ENCODE data around the gene TTLL10.

Gene TTLL10, protein sequence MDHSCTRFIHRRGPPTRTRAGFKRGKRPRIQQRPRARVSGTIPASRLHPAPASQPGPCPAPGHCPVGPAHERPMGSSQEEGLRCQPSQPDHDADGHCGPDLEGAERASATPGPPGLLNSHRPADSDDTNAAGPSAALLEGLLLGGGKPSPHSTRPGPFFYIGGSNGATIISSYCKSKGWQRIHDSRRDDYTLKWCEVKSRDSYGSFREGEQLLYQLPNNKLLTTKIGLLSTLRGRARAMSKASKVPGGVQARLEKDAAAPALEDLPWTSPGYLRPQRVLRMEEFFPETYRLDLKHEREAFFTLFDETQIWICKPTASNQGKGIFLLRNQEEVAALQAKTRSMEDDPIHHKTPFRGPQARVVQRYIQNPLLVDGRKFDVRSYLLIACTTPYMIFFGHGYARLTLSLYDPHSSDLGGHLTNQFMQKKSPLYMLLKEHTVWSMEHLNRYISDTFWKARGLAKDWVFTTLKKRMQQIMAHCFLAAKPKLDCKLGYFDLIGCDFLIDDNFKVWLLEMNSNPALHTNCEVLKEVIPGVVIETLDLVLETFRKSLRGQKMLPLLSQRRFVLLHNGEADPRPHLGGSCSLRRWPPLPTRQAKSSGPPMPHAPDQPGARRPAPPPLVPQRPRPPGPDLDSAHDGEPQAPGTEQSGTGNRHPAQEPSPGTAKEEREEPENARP

DNA sequence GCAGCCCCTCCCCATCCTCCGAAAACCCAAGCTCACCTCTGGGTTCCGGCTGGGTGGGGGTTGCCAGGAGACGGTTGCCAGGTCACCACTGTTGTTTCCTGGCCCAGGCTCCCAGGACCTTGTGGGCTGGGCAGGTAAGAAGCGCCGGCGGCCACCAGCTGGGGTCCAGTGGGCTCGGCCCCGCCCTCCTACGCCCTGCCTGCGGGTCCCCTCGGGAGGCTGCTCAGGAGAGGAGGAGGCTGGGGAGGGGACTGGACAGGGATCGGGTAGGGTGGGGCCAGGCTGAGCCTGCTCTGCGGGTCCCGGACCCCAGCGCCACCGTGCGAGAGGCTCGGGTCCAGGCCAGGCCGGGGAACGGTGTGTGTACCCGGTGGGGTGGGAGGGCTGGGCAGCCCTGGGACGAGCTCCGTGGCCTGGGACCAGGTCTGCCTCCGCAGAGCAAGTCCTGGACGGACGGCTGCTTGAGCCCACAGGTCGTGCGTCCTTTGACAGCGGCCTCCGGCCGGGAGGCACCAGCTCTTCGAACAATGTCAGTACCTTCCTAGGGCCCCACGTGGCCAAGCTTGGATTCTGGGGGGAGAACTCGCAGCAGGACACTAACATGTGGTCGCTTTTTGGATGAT lies at the start of gene TTLL10:
TSS of gene TTLL10 (plus strand) at position 88 of the 623 bp plus-strand sequence. CDS start 5,336 bp downstream, outside the sequence.
- no peak for DNase-seq (ENCODE audit: low spot score)

DNA sequence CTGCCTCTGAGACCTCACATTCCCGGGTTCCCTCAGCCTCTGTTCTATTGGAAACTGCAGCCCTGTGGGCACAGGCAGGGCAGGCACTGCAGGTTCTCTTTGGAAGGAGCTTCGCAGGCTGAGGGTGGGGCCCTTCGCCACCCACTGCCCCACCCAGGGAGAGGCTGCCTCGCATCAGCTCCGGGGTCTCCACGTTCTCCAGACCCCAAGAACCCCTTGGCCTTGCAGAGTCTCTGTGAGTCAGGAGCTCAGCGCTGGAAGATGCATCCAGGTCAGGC lies 49.2 kb upstream of the TTLL10 start:
- no peak for DNase-seq (ENCODE audit: low spot score)

GRCh38 chr1:1124786-1125642 lies 48.7 kb upstream of the TTLL10 start:
- DNase-seq (ENCODE audit: low spot score) = no peak

GRCh38 chr1:1125945-1126344 lies 47.7 kb upstream of the TTLL10 start:
- no peak for DNase-seq (ENCODE audit: low spot score)

GRCh38 chr1:1127551-1128451 lies 45.9 kb upstream of the TTLL10 start:
- no peak for DNase-seq (ENCODE audit: low spot score)

GRCh38 chr1:1128454-1129139 lies 45.1 kb upstream of the TTLL10 start:
- no peak for DNase-seq (ENCODE audit: low spot score)

GRCh38 chr1:1129381-1129821 lies 44.3 kb upstream of the TTLL10 start:
- no peak for DNase-seq (ENCODE audit: low spot score)

GRCh38 chr1:1130206-1131120 lies 43.2 kb upstream of the TTLL10 start:
- no peak for DNase-seq (ENCODE audit: low spot score)

- DNase-seq (ENCODE audit: low spot score) = no peak
These were observed 41.4 kb upstream of the TTLL10 start for GRCh38 chr1:1132042-1132950.

DNA sequence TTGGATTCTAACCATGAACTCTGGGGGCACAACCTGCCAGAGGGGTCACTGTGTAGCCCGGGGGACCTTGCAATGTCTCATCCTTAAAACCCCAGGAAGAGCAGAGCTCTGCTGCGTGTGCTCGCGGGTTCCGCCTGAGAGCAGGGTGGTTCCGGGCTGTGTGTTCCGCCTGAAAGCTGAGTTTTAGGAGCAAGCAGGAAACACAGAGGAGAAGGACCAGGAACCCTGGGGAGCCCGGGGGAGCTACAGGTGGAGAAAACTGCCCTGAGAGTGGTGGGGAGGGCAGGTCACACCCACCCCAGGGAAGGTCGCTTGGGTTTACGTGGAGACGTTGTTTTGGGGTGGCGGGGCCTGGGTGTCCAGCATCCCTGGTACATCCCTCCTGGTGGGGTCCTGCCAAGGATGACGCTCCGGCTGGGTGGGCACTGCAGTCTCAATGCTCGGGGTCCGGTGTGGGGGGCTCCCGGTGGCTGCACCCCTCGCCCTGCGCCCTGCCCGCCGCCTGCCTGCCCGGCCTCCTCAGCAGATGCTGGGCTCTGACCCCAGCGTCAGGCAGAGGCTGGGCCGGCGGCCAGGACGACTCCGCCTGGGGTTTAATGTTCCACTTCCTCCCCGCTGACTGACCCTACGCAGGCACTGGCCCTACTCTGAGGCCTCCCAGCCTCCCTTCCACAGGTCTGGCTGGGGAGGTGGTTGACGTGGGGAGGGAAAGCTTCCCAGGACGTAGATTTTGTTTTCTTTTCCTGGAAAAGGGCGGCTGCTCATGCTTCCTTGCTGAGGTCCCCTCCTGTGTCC lies 40.5 kb upstream of the TTLL10 start:
- no peak for DNase-seq (ENCODE audit: low spot score)

GRCh38 chr1:1134300-1134970 lies 39.2 kb upstream of the TTLL10 start:
- DNase-seq (ENCODE audit: low spot score) = no peak

DNA sequence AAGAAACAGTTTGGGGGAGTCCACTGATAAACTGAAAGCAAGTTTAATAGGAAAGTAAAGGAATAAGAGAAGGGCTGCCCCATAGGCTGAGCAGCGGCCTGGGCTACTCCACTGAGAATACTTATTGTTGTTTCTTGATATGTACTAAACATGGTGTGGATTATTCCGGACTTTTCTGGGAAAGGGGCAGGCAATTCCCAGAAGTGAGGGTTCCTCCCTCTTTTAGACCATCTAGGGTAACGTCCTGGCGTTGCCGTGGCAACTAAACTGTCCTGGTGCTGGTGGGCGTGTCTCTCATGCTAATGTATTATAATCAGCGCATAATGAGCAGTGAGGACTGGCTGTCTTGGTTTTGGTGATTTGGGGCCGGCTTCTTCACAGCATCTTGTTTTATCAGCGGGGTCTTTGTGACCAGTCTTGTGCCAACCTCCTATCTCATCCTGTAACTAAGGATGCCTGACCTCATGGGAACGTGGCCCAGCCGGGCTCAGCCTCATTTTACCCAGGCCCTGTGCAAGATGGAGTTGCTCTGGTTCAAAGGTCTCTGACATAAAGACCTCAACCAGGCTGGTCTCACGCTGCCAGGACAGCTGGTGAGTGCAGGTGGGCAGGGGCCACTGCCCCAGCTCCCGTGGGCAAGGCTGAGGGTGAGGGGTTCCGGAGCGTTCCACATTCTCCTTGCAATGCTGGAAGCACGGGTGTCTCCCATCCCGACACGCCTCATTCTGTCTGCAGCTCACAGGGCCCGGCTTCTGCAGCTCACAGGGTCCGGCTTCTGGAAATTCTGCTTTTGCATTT lies 38.1 kb upstream of the TTLL10 start:
- DNase-seq (ENCODE audit: low spot score) = no peak

GRCh38 chr1:1136547-1137230 lies 37.0 kb upstream of the TTLL10 start:
- DNase-seq (ENCODE audit: low spot score) = no peak

- DNase-seq (ENCODE audit: low spot score) = peak; percentile 47
These were observed 36.2 kb upstream of the TTLL10 start for GRCh38 chr1:1137256-1138045.

DNA sequence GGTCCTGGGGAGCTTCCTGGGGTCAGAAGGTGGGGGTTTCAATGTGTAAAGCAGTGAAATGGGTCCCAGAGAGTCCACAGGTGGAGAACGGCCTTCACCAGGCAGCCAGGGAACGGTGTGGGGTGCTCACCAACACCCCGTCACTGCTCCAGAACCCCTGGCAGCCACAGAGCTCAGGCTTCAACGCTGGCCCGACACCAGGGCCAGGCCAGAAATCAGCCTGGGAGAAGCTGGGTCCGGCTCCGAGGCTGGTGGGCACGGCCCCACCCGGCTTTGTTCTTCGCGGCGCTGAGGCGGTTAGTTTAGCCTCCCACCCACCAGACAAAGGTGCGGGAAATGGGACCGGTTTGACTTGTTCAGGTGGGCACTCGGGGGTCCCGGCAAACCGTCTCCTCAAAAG lies 33.0 kb upstream of the TTLL10 start:
- DNase-seq (ENCODE audit: low spot score) = no peak

Measured in germinal center (tissue), 1 donor.